BLaER1 treated with 17β-estradiol and CSF1 and Interleukin-3, amounts not matched to agents 10 nM and 100 nM (cell line): Measurements from ENCODE around the gene PTX3.

ENCODE experiments used
- H3K27ac ChIP-seq, 11 experiments: shearing (Covaris generic); formaldehyde crosslinking; 2 replicates each; pipeline ENCODE4 v1.8.1; 2022
- H3K27me3 ChIP-seq, 11 experiments: shearing (Covaris generic); formaldehyde crosslinking; 2 replicates each; pipeline ENCODE4 v1.8.1; 2022
- H3K36me3 ChIP-seq, 11 experiments: shearing (Covaris generic); formaldehyde crosslinking; 2 replicates each; pipeline ENCODE4 v1.8.1; 2022
- H3K4me1 ChIP-seq, 10 experiments: shearing (Covaris generic); formaldehyde crosslinking; 2 replicates each; pipeline ENCODE4 v1.8.1; 2022
- H3K4me2 ChIP-seq, 11 experiments: shearing (Covaris generic); formaldehyde crosslinking; 2 replicates each; pipeline ENCODE4 v1.8.1; 2022
- H3K4me3 ChIP-seq, 10 experiments: shearing (Covaris generic); formaldehyde crosslinking; 2 replicates each; pipeline ENCODE4 v1.8.1; 2022
- H3K9ac ChIP-seq, 11 experiments: shearing (Covaris generic); formaldehyde crosslinking; 2 replicates each; pipeline ENCODE4 v1.8.1; 2022
- H3K9me3 ChIP-seq, 11 experiments: shearing (Covaris generic); formaldehyde crosslinking; replicated peaks in 1 of 11; 2 replicates each; pipeline ENCODE4 v1.8.1; 2022
- H4K20me1 ChIP-seq, 11 experiments: shearing (Covaris generic); formaldehyde crosslinking; 2 replicates each; pipeline ENCODE4 v1.8.1; 2022
- Cebpa-rat ChIP-seq, 11 experiments: shearing (Covaris generic); IDR thresholded peaks; 2 replicates each; pipeline ENCODE4 v1.8.1; 2022

Gene PTX3

GRCh38 chr3:157404381-157404780, 32.3 kb upstream of the PTX3 start:
- no peak for TF ChIP-seq Cebpa-rat (IDR thresholded peaks at IDR 0.05)
- H3K4me1 ChIP-seq = peaks cover 0 to 24% (median 2%) of the 10 kb centered on the region in 10 experiments; a peak in 9 of 20 replicates
- H3K4me3 ChIP-seq = no peak overlapping the region
- H3K27ac ChIP-seq = no peak overlapping the region
- no peaks in the 10 kb centered on the region for H3K27me3 ChIP-seq
- peak overlapping the region in 2 of 11 experiments; percentile 16 to 42; a peak in 3 of 22 replicates for H3K4me2 ChIP-seq
- no peaks in the 10 kb centered on the region for H4K20me1 ChIP-seq
- no peaks in the 10 kb centered on the region for H3K9me3 ChIP-seq
- H3K9ac ChIP-seq = no peak overlapping the region
- H3K36me3 ChIP-seq = no peaks in the 10 kb centered on the region

GRCh38 chr3:157405457-157405856, 31.2 kb upstream of the PTX3 start:
- Histone ChIP-seq H3K4me3 (no peak overlapping the region), H3K4me1 (peaks cover 0 to 24% (median 2%) of the 10 kb centered on the region in 10 experiments; a peak in 9 of 20 replicates), H4K20me1 (no peaks in the 10 kb centered on the region), H3K27ac (no peak overlapping the region), H3K4me2 (peak overlapping the region in 2 of 11 experiments; percentile 5 to 16; a peak in 1 of 22 replicates), H3K9me3 (no peaks in the 10 kb centered on the region), H3K27me3 (no peaks in the 10 kb centered on the region), H3K9ac (no peak overlapping the region), H3K36me3 (no peaks in the 10 kb centered on the region)
- TF ChIP-seq Cebpa-rat (IDR thresholded peaks at IDR 0.05) = no peak

GRCh38 chr3:157406394-157406793, 30.3 kb upstream of the PTX3 start:
- Histone ChIP-seq H3K9me3 (peaks cover 0 to under 1% (median 0%) of the 10 kb centered on the region in 11 experiments; a peak in 1 of 22 replicates), H3K27me3 (no peaks in the 10 kb centered on the region), H3K9ac (no peak overlapping the region), H3K4me1 (peaks cover 0 to 24% (median 2%) of the 10 kb centered on the region in 10 experiments; a peak in 9 of 20 replicates), H3K4me2 (peak overlapping the region in 2 of 11 experiments; percentile 21 to 42; a peak in 2 of 22 replicates), H3K36me3 (no peaks in the 10 kb centered on the region), H3K4me3 (no peak overlapping the region), H3K27ac (no peak overlapping the region), H4K20me1 (no peaks in the 10 kb centered on the region)
- no peak for TF ChIP-seq Cebpa-rat (IDR thresholded peaks at IDR 0.05)

- Histone ChIP-seq H4K20me1 (no peaks in the 10 kb centered on the region), H3K4me2 (no peak overlapping the region), H3K4me3 (no peak overlapping the region), H3K36me3 (no peaks in the 10 kb centered on the region), H3K27me3 (no peaks in the 10 kb centered on the region), H3K27ac (no peak overlapping the region), H3K9ac (no peak overlapping the region), H3K4me1 (peaks cover 0 to 24% (median 2%) of the 10 kb centered on the region in 10 experiments; a peak in 9 of 20 replicates), H3K9me3 (peaks cover 0 to 8% (median 0%) of the 10 kb centered on the region in 11 experiments; a peak in 2 of 22 replicates)
- no peak for TF ChIP-seq Cebpa-rat (IDR thresholded peaks at IDR 0.05)
Observed at GRCh38 chr3:157407769-157408168, 28.9 kb upstream of the PTX3 start.

GRCh38 chr3:157408499-157409149, 28.0 kb upstream of the PTX3 start:
- TF ChIP-seq Cebpa-rat (IDR thresholded peaks at IDR 0.05) = no peak
- H3K27ac ChIP-seq = no peak overlapping the region
- H3K9me3 ChIP-seq = peaks cover 0 to 8% (median 0%) of the 10 kb centered on the region in 11 experiments; a peak in 2 of 22 replicates
- no peaks in the 10 kb centered on the region for H4K20me1 ChIP-seq
- H3K4me1 ChIP-seq = peaks cover 0 to 24% (median 2%) of the 10 kb centered on the region in 10 experiments; a peak in 9 of 20 replicates
- H3K4me3 ChIP-seq = no peak overlapping the region
- H3K36me3 ChIP-seq = no peaks in the 10 kb centered on the region
- no peaks in the 10 kb centered on the region for H3K27me3 ChIP-seq
- H3K9ac ChIP-seq = no peak overlapping the region
- H3K4me2 ChIP-seq = no peak overlapping the region

- no peaks in the 10 kb centered on the region for H3K27me3 ChIP-seq
- H3K4me1 ChIP-seq = peaks cover 0 to 25% (median 2%) of the 10 kb centered on the region in 10 experiments; a peak in 9 of 20 replicates
- H3K27ac ChIP-seq = no peak overlapping the region
- H4K20me1 ChIP-seq = no peaks in the 10 kb centered on the region
- no peak overlapping the region for H3K4me3 ChIP-seq
- TF ChIP-seq Cebpa-rat (IDR thresholded peaks at IDR 0.05) = no peak
- peaks cover 0 to 8% (median 0%) of the 10 kb centered on the region in 11 experiments; a peak in 2 of 22 replicates for H3K9me3 ChIP-seq
- H3K9ac ChIP-seq = no peak overlapping the region
- no peak overlapping the region for H3K4me2 ChIP-seq
- H3K36me3 ChIP-seq = no peaks in the 10 kb centered on the region
Observed at GRCh38 chr3:157409516-157409915, 27.1 kb upstream of the PTX3 start.

- no peak overlapping the region for H3K9ac ChIP-seq
- peaks cover 0 to 8% (median 0%) of the 10 kb centered on the region in 11 experiments; a peak in 2 of 22 replicates for H3K9me3 ChIP-seq
- H3K4me2 ChIP-seq = no peak overlapping the region
- no peaks in the 10 kb centered on the region for H3K36me3 ChIP-seq
- TF ChIP-seq Cebpa-rat (IDR thresholded peaks at IDR 0.05) = no peak
- peaks cover 0 to 14% (median 2%) of the 10 kb centered on the region in 10 experiments; a peak in 9 of 20 replicates for H3K4me1 ChIP-seq
- no peaks in the 10 kb centered on the region for H4K20me1 ChIP-seq
- no peak overlapping the region for H3K4me3 ChIP-seq
- no peak overlapping the region for H3K27ac ChIP-seq
- no peaks in the 10 kb centered on the region for H3K27me3 ChIP-seq
Observed at GRCh38 chr3:157410945-157411344, 25.7 kb upstream of the PTX3 start.

GRCh38 chr3:157412323-157412855, 24.3 kb upstream of the PTX3 start:
- Histone ChIP-seq H3K36me3 (no peaks in the 10 kb centered on the region), H3K4me2 (no peak overlapping the region), H4K20me1 (no peaks in the 10 kb centered on the region), H3K27me3 (no peaks in the 10 kb centered on the region), H3K9me3 (peaks cover 0 to 8% (median 0%) of the 10 kb centered on the region in 11 experiments; a peak in 2 of 22 replicates), H3K4me3 (no peak overlapping the region), H3K4me1 (peaks cover 0 to 5% (median 0%) of the 10 kb centered on the region in 10 experiments; a peak in 1 of 20 replicates), H3K27ac (no peak overlapping the region), H3K9ac (no peak overlapping the region)
- TF ChIP-seq Cebpa-rat (IDR thresholded peaks at IDR 0.05) = no peak

GRCh38 chr3:157414861-157415260, 21.8 kb upstream of the PTX3 start:
- no peak overlapping the region for H3K27ac ChIP-seq
- no peak for TF ChIP-seq Cebpa-rat (IDR thresholded peaks at IDR 0.05)
- H3K4me3 ChIP-seq = no peak overlapping the region
- H4K20me1 ChIP-seq = no peaks in the 10 kb centered on the region
- H3K27me3 ChIP-seq = no peaks in the 10 kb centered on the region
- H3K9ac ChIP-seq = no peak overlapping the region
- H3K4me1 ChIP-seq = 0 out of 20 replicates have a peak, but pooled peaks cover 0 to 4% (median 0%) of the 10 kb centered on the region in 10 experiments
- no peaks in the 10 kb centered on the region for H3K36me3 ChIP-seq
- no peak overlapping the region for H3K4me2 ChIP-seq
- H3K9me3 ChIP-seq = peaks cover 0 to 8% (median 0%) of the 10 kb centered on the region in 11 experiments; a peak in 2 of 22 replicates
